Liver (tissue), 3 donors: Measurements from ENCODE around the gene RTL10.

Experiments used
- ATF3 ChIP-seq: IDR thresholded peaks from 2 replicates; pipeline ENCODE4 v1.6.1; 2016; ENCODE audit warnings: antibody characterized with exemption
- CTCF ChIP-seq: fragments of 150-350 bp; IDR thresholded peaks from 2 replicates; pipeline ENCODE4 v1.5.1; 2017; ENCODE audit warnings: improper control_type of control experiment, low read depth, low read length; ENCODE audit not compliant: missing input control
- EGR1 ChIP-seq, 2 donors: IDR thresholded peaks; 2 replicates each; pipeline ENCODE4 v1.6.1; 2016 to 2018; ENCODE audit warnings: antibody characterized with exemption in 2 of 2, low read depth in 2 of 2
- FOXA1 ChIP-seq: IDR thresholded peaks from 2 replicates; pipeline ENCODE4 v1.6.1; 2016; ENCODE audit warnings: antibody characterized with exemption
- GABPA ChIP-seq, 2 donors: IDR thresholded peaks in 1 of 2; conservative IDR thresholded peaks in 1 of 2; 2 replicates each; pipeline ENCODE4 v1.6.1; 2016; ENCODE audit warnings: antibody characterized with exemption in 2 of 2, mild to moderate bottlenecking in 1 of 2, moderate library complexity in 1 of 2
- HNF4A ChIP-seq, 2 donors: conservative IDR thresholded peaks; 2 replicates each; pipeline ENCODE4 v1.6.1; 2016; ENCODE audit warnings: antibody characterized with exemption in 2 of 2, mild to moderate bottlenecking in 2 of 2
- RAD21 ChIP-seq, 2 donors: IDR thresholded peaks; 2 replicates each; pipeline ENCODE4 v1.6.1; 2016; ENCODE audit warnings: antibody characterized with exemption in 2 of 2, mild to moderate bottlenecking in 2 of 2
- SP1 ChIP-seq: IDR thresholded peaks from 2 replicates; pipeline ENCODE4 v1.6.1; 2018; ENCODE audit warnings: antibody characterized with exemption, mild to moderate bottlenecking
- YY1 ChIP-seq: IDR thresholded peaks from 2 replicates; pipeline ENCODE4 v1.6.1; 2016; ENCODE audit warnings: antibody characterized with exemption, mild to moderate bottlenecking
- TF ChIP-seq, protein P1 (sequence below): IDR thresholded peaks from 2 replicates; pipeline ENCODE4 v1.6.1; 2016; ENCODE audit warnings: antibody characterized with exemption
- TF ChIP-seq, protein P2 (sequence below): IDR thresholded peaks from 2 replicates; pipeline ENCODE4 v1.6.1; 2016; ENCODE audit warnings: antibody characterized with exemption, mild to moderate bottlenecking
- TF ChIP-seq, protein P3 (sequence below): IDR thresholded peaks from 2 replicates; pipeline ENCODE4 v1.6.1; 2016; ENCODE audit warnings: antibody characterized with exemption
- donor health status: healthy.
- donor health status: healthy.

GRCh38 chr22:19874307-19875060 is 19.8 kb upstream of the RTL10 start:
- no peak for TF ChIP-seq CTCF
- TF ChIP-seq, protein P1, sequence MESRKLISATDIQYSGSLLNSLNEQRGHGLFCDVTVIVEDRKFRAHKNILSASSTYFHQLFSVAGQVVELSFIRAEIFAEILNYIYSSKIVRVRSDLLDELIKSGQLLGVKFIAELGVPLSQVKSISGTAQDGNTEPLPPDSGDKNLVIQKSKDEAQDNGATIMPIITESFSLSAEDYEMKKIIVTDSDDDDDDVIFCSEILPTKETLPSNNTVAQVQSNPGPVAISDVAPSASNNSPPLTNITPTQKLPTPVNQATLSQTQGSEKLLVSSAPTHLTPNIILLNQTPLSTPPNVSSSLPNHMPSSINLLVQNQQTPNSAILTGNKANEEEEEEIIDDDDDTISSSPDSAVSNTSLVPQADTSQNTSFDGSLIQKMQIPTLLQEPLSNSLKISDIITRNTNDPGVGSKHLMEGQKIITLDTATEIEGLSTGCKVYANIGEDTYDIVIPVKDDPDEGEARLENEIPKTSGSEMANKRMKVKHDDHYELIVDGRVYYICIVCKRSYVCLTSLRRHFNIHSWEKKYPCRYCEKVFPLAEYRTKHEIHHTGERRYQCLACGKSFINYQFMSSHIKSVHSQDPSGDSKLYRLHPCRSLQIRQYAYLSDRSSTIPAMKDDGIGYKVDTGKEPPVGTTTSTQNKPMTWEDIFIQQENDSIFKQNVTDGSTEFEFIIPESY: no peak
- TF ChIP-seq, protein P2, sequence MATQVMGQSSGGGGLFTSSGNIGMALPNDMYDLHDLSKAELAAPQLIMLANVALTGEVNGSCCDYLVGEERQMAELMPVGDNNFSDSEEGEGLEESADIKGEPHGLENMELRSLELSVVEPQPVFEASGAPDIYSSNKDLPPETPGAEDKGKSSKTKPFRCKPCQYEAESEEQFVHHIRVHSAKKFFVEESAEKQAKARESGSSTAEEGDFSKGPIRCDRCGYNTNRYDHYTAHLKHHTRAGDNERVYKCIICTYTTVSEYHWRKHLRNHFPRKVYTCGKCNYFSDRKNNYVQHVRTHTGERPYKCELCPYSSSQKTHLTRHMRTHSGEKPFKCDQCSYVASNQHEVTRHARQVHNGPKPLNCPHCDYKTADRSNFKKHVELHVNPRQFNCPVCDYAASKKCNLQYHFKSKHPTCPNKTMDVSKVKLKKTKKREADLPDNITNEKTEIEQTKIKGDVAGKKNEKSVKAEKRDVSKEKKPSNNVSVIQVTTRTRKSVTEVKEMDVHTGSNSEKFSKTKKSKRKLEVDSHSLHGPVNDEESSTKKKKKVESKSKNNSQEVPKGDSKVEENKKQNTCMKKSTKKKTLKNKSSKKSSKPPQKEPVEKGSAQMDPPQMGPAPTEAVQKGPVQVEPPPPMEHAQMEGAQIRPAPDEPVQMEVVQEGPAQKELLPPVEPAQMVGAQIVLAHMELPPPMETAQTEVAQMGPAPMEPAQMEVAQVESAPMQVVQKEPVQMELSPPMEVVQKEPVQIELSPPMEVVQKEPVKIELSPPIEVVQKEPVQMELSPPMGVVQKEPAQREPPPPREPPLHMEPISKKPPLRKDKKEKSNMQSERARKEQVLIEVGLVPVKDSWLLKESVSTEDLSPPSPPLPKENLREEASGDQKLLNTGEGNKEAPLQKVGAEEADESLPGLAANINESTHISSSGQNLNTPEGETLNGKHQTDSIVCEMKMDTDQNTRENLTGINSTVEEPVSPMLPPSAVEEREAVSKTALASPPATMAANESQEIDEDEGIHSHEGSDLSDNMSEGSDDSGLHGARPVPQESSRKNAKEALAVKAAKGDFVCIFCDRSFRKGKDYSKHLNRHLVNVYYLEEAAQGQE: no peak
- no peak for TF ChIP-seq ATF3
- TF ChIP-seq YY1: no peak
- TF ChIP-seq FOXA1: no peak
- TF ChIP-seq HNF4A (conservative IDR thresholded peaks at IDR 0.05): no peak
- TF ChIP-seq GABPA (IDR thresholded peaks at IDR 0.05 in 1 of 2, conservative IDR thresholded peaks at IDR 0.05 in 1 of 2): no peak
- TF ChIP-seq EGR1 (IDR thresholded peaks at IDR 0.05; ENCODE audit: low read depth in 2 of 2): no peak
- TF ChIP-seq, protein P3, sequence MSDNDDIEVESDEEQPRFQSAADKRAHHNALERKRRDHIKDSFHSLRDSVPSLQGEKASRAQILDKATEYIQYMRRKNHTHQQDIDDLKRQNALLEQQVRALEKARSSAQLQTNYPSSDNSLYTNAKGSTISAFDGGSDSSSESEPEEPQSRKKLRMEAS: no peak
- TF ChIP-seq RAD21 (IDR thresholded peaks at IDR 0.05): no peak
- no peak for TF ChIP-seq SP1
